GM12878 (cell line): Measurements from ENCODE around the gene CHCT1. TPM values are rescaled to one million over a fixed set of nuclear protein-coding genes. Genes with fewer than 3 reads are reported as not detected.
"Not testable (repeated sequence)": the region's sequence is repeated elsewhere in the genome, so short reads cannot be mapped to it uniquely, and the experiment has no call there.

ENCODE experiments used
- ATAC-seq: fragments of 200-7000 bp; cut with Tn5 transposase; 3 replicates; pipeline ENCODE4 v1.9.1; 2020; ENCODE audit warnings: mild to moderate bottlenecking, moderate library complexity
- BruUV-seq: library from RNA; stranded (reverse); fragments of 400-500 nt; replicated peaks from 2 replicates; lab custom pipeline; 2021; lab: Mats Ljungman, UMichigan
- CTCF ChIA-PET: fragments of 300-600 bp; sonication (Branson Sonifier 250); formaldehyde crosslinking; extraction: SDS; loops from one replicate; lab custom pipeline; 2021; ENCODE audit warnings: inconsistent platforms; lab: Yijun Ruan, JAX
- POLR2A ChIA-PET: fragments of 350-600 bp; formaldehyde crosslinking; extraction: SDS; loops from one replicate; lab custom pipeline; 2021; ENCODE audit warnings: inconsistent platforms; lab: Charles Lee
- RAD21 ChIA-PET: fragments of 300-600 bp; sonication (Branson Sonifier 250); formaldehyde crosslinking; loops from one replicate; lab custom pipeline; 2023; ENCODE audit warnings: antibody characterized with exemption; ENCODE audit not compliant: unreplicated experiment; lab: Charles Lee
- SMC1A ChIA-PET: fragments of 300-600 bp; sonication (Branson Sonifier 250); formaldehyde crosslinking; loops from one replicate; lab custom pipeline; 2023; ENCODE audit not compliant: unreplicated experiment, uncharacterized antibody; lab: Charles Lee
- DNase-seq: peaks from one replicate; pipeline ENCODE4 v3.0.0-alpha.2; 2011; ENCODE audit warnings: low read depth, low spot score
- FAIRE-seq: peaks from 3 replicates; lab custom pipeline; 2011; peaks lifted over from hg19 to GRCh38; lab: Jason Lieb, UNC
- H2AFZ ChIP-seq: 2 replicates; pipeline ENCODE4 v1.6.0; 2011; ENCODE audit warnings: low read depth, low read length, control low read depth; ENCODE audit not compliant: control insufficient read depth
- H3K27ac ChIP-seq: 2 replicates; pipeline ENCODE4 v1.5.1; 2011; ENCODE audit warnings: control low read depth; ENCODE audit not compliant: control insufficient read depth, insufficient read depth
- H3K27me3 ChIP-seq, 2 experiments: replicated peaks in 1 of 2; 2 replicates each; pipeline versions ENCODE4 v1.6.0 to v1.6.1; 2011; ENCODE audit warnings: low read length in 1 of 2; ENCODE audit not compliant: control insufficient read depth in 2 of 2, insufficient read depth in 2 of 2
- H3K36me3 ChIP-seq, 2 experiments: 2 replicates each; pipeline ENCODE4 v1.5.1; 2011; ENCODE audit warnings: low read length in 1 of 2; ENCODE audit not compliant: control insufficient read depth in 2 of 2, insufficient read depth in 2 of 2
- H3K4me1 ChIP-seq: 2 replicates; pipeline ENCODE4 v1.6.1; 2011; ENCODE audit warnings: mild to moderate bottlenecking, low read length, moderate library complexity, mixed read lengths; ENCODE audit not compliant: control insufficient read depth, insufficient read depth
- H3K4me2 ChIP-seq: 2 replicates; pipeline ENCODE4 v1.6.0; 2011; ENCODE audit warnings: control low read depth; ENCODE audit not compliant: control insufficient read depth, insufficient read depth
- H3K4me3 ChIP-seq: fragments of 200-600 bp; sonication (generic); 2 replicates; pipeline ENCODE4 v1.5.1; 2016
- H3K79me2 ChIP-seq: 2 replicates; pipeline ENCODE4 v1.6.0; 2011; ENCODE audit warnings: low read length; ENCODE audit not compliant: control insufficient read depth, insufficient read depth
- H3K9ac ChIP-seq: 2 replicates; pipeline ENCODE4 v1.8.0; 2011; ENCODE audit warnings: low read length, control low read depth, mixed read lengths; ENCODE audit not compliant: control insufficient read depth, insufficient read depth
- H3K9me3 ChIP-seq: replicated peaks from 3 replicates; pipeline ENCODE4 v1.5.1; 2011; ENCODE audit warnings: mild to moderate bottlenecking, low read length; ENCODE audit not compliant: control insufficient read depth, insufficient read depth
- H4K20me1 ChIP-seq: 2 replicates; pipeline ENCODE4 v1.6.0; 2011; ENCODE audit not compliant: control insufficient read depth, insufficient read depth
- ASH2L ChIP-seq: fragments of 300-600, 200-600 bp; sonication (generic); IDR thresholded peaks from 2 replicates; pipeline ENCODE4 v1.6.1; 2017; ENCODE audit warnings: low read depth, mild to moderate bottlenecking, borderline replicate concordance
- BACH1 ChIP-seq: fragments of 450-650 bp; IDR thresholded peaks from 2 replicates; pipeline ENCODE4 v1.6.1; 2017; ENCODE audit warnings: mild to moderate bottlenecking, borderline replicate concordance
- CBX5 ChIP-seq: sonication (generic); IDR thresholded peaks from 2 replicates; pipeline ENCODE4 v1.6.1; 2016; ENCODE audit warnings: low read depth, moderate library complexity, mild to moderate bottlenecking, inconsistent platforms
- ETV6 ChIP-seq, 2 experiments: fragments of 450-650 bp in 1 of 2; IDR thresholded peaks in 1 of 2; conservative IDR thresholded peaks in 1 of 2; 2 replicates each; pipeline ENCODE4 v1.6.1; 2014; ENCODE audit warnings: antibody characterized with exemption in 1 of 2, borderline replicate concordance in 1 of 2, low read depth in 1 of 2, mild to moderate bottlenecking in 1 of 2, moderate library complexity in 1 of 2
- HDGF ChIP-seq: fragments of 450-650 bp; IDR thresholded peaks from 2 replicates; pipeline ENCODE4 v1.6.1; 2016; ENCODE audit warnings: antibody characterized with exemption
- RAD21 ChIP-seq: IDR thresholded peaks from 2 replicates; pipeline ENCODE4 v1.6.1; 2011; ENCODE audit warnings: mild to moderate bottlenecking, low read depth, low read length, moderate library complexity; ENCODE audit not compliant: insufficient read depth
- SKIL ChIP-seq: fragments of 450-650 bp; IDR thresholded peaks from 2 replicates; pipeline ENCODE4 v1.6.1; 2017; ENCODE audit warnings: mild to moderate bottlenecking, low read depth, inconsistent platforms; ENCODE audit not compliant: poor library complexity, severe bottlenecking
- SREBF1 ChIP-seq: IDR thresholded peaks from 2 replicates; pipeline ENCODE4 v1.6.1; 2012; ENCODE audit warnings: mild to moderate bottlenecking, low read length
- WGBS: methylation state at CpG from one replicate; pipeline ENCODE4 v1.1.6; 2016; ENCODE audit warnings: low lambda C conversion rate; ENCODE audit not compliant: insufficient replicate concordance, insufficient coverage; ENCODE audit errors: missing lambda C conversion rate; 5-methylcytosine and 5-hydroxymethylcytosine counted together
- in situ Hi-C: fragments of 300-500 bp; cut with MboI; formaldehyde crosslinking; loops from 9 replicates; pipeline ENCODE4 v1.14.3; 2018; ENCODE audit warnings: mixed read lengths
- intact Hi-C: fragments of 100-400 bp; cut with micrococcal nuclease; formaldehyde crosslinking; loops from one replicate; pipeline ENCODE4 v1.14.2; 2022; ENCODE audit not compliant: unreplicated experiment
- polyA plus RNA-seq, 11 experiments: library from polyadenylated mRNA; depleted of rRNA in 4 of 11; unstranded in 6 of 11; stranded (reverse) in 5 of 11; fragments of >200 nt; fragmentation: Nextera tagmentation in 4 of 11; fragmentation: Illumina TruSeq in 1 of 11; extraction: Ambion mirVana in 4 of 11; extraction: Trizol in 1 of 11; gene quantifications; 1 replicate in 1 of 11; 2 replicates in 10 of 11; pipeline versions ENCODE4 v1.2.1 to v1.2.3, GENCODE V29; 2011 to 2016; ENCODE audit warnings: inconsistent platforms in 2 of 11, missing spikeins in 2 of 11, low read depth in 1 of 11
- total RNA-seq, 4 experiments: library from RNA; depleted of rRNA in 3 of 4; stranded (reverse); fragments of >200 nt in 3 of 4; fragmentation: Illumina TruSeq in 1 of 4; extraction: Trizol in 1 of 4; gene quantifications; 2 replicates each; pipeline versions ENCODE4 v1.2.1 to v1.2.3, GENCODE V29; 2013 to 2021
- TF ChIP-seq, protein P1 (sequence below): IDR thresholded peaks from 2 replicates; pipeline ENCODE4 v1.6.1; 2011; ENCODE audit warnings: borderline replicate concordance, low read depth, mild to moderate bottlenecking, moderate library complexity, mixed read lengths, low read length; ENCODE audit not compliant: insufficient read depth; ENCODE audit errors: extremely low read length

The CHCT1 gene
- total and polyA plus RNA-seq, 10 of the 15 experiments (the other 5 are each of a cell fraction or from before 2014, with no cell fraction given): 0.23 to 0.35 TPM; not detected in 8

GRCh38 chr17:60419875-60420274, 2.4 kb upstream of the CHCT1 start:
- ATAC-seq, POLR2A ChIA-PET, DNase-seq, FAIRE-seq, H3K36me3 ChIP-seq, H3K9ac ChIP-seq, H3K4me2 ChIP-seq, H3K4me1 ChIP-seq, H3K9me3 ChIP-seq, H3K27ac ChIP-seq, H2AFZ ChIP-seq, H4K20me1 ChIP-seq, H3K4me3 ChIP-seq, H3K79me2 ChIP-seq, RAD21 ChIA-PET, BruUV-seq, H3K27me3 ChIP-seq: not testable (repeated sequence)
- in situ Hi-C loops (loop anchor here (5.0 to 10.0 kb wide), 2 partner anchors 217 to 275 kb away; partner anchors contain the start of gene CA4), intact Hi-C loops (loop anchor here (5.0 kb wide), 2 partner anchors 147 to 183 kb away; no protein-coding TSS in a partner anchor)
- ChIA-PET SMC1A (interaction anchor here (1.3 kb wide), 1 partner anchor 70 kb away, joined by 3 read pairs; no protein-coding TSS in a partner anchor), CTCF (interaction anchor here (1.3 to 1.4 kb wide), 2 partner anchors 189 to 190 kb away, joined by 3 to 7 read pairs; no protein-coding TSS in a partner anchor)
- WGBS: 97% methylated on average over 7 of the region's 7 CpGs

DNA sequence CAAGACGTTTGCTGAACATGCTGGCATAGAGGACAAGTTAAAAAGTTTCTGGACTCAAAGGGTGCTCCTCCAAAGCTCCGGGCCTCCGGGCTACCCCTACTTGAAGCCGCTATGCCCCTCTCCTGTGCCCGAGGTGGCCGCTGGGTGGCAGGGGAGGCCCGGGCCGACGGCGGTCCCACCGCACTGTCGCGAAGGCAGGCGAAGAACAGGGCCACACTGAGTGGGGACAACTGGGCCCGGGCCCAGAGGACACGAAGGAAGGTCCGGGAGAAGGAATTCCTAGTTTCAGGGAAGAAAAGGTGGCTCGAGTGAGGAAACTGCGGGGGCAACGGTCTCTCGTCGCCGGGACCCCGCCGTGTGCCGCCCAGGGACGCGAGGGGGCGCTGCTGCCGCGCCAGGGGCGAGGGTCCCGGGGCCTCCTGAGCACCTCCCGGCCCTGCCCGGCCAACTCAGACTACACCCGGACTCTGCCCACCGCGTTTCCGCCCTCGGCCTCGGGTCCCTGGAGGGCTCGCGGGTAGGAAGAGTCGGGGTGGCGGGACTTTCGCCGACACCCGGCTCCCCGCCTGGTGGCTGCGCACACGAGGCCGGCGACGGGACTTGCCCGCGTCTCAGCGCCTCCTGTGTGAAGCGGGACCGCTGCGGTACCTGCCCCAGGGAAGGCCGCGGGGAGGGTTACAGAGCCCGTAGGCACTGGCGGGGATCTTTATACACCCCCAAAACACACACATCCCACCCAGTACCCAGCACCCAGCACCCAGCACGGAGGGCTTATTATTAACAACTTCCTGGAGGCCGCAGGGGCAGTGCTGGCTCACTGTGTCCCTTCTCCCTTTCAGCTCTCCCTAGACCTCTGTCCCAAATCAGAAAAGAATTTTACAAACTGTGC, 772 bp upstream of the CHCT1 start:
- Histone ChIP-seq H3K27ac (no peak overlapping the region), H4K20me1 (no peaks in the 10 kb centered on the region), H3K4me2 (peak overlapping the region; percentile 78), H3K36me3 (no peaks in the 10 kb centered on the region), H3K27me3 (no peaks in the 10 kb centered on the region), H2AFZ (peak overlapping the region; percentile 96), H3K9me3 (no peaks in the 10 kb centered on the region), H3K79me2 (no peaks in the 10 kb centered on the region), H3K9ac (peak overlapping the region; percentile 74), H3K4me3 (peak overlapping the region; percentile 61), H3K4me1 (no peaks in the 10 kb centered on the region)
- no TSS peak for BruUV-seq
- ChIA-PET POLR2A (no interaction called here), SMC1A (interaction anchor here (1.0 kb wide), 2 partner anchors 10 to 190 kb away, joined by 4 to 5 read pairs; no protein-coding TSS in a partner anchor), CTCF (interaction anchor here (0.5 to 2.8 kb wide), 15 partner anchors 18 to 287 kb away, joined by 3 to 6 read pairs (median 3); no protein-coding TSS in a partner anchor), RAD21 (interaction anchor here (0.5 to 1.0 kb wide), 4 partner anchors 13 to 217 kb away, joined by 3 to 6 read pairs (median 3); no protein-coding TSS in a partner anchor)
- in situ Hi-C loops (loop anchor here (5.0 to 10.0 kb wide), 2 partner anchors 216 to 277 kb away; partner anchors contain the start of gene CA4), intact Hi-C loops (loop anchor here (1.0 to 5.0 kb wide), 3 partner anchors 146 to 217 kb away; no protein-coding TSS in a partner anchor)
- 2% methylated on average over 54 of the region's 66 CpGs for WGBS
- DNase-seq: no peak
- peak; percentile 83 for FAIRE-seq
- peak; percentile 99 for ATAC-seq
- TF ChIP-seq RAD21 (peak; percentile 64), BACH1 (0 out of 2 replicates have a peak, but pooled peaks have one; percentile 46), ETV6 (conservative IDR thresholded peaks at IDR 0.05 in 1 of 2, IDR thresholded peaks at IDR 0.05 in 1 of 2; ENCODE audit: borderline replicate concordance in 1 of 2, low read depth in 1 of 2) (no peak; a peak in 2 of 4 replicates), HDGF (0 out of 2 replicates have a peak, but pooled peaks have one; percentile 23), SKIL (no peak), ASH2L (no peak), CBX5 (0 out of 2 replicates have a peak, but pooled peaks have one; percentile 25), SREBF1 (no peak)
- TF ChIP-seq, protein P1, sequence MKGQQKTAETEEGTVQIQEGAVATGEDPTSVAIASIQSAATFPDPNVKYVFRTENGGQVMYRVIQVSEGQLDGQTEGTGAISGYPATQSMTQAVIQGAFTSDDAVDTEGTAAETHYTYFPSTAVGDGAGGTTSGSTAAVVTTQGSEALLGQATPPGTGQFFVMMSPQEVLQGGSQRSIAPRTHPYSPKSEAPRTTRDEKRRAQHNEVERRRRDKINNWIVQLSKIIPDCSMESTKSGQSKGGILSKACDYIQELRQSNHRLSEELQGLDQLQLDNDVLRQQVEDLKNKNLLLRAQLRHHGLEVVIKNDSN: no peak
